ENCODE measurements around the gene MYOG.

Gene MYOG

DNA sequence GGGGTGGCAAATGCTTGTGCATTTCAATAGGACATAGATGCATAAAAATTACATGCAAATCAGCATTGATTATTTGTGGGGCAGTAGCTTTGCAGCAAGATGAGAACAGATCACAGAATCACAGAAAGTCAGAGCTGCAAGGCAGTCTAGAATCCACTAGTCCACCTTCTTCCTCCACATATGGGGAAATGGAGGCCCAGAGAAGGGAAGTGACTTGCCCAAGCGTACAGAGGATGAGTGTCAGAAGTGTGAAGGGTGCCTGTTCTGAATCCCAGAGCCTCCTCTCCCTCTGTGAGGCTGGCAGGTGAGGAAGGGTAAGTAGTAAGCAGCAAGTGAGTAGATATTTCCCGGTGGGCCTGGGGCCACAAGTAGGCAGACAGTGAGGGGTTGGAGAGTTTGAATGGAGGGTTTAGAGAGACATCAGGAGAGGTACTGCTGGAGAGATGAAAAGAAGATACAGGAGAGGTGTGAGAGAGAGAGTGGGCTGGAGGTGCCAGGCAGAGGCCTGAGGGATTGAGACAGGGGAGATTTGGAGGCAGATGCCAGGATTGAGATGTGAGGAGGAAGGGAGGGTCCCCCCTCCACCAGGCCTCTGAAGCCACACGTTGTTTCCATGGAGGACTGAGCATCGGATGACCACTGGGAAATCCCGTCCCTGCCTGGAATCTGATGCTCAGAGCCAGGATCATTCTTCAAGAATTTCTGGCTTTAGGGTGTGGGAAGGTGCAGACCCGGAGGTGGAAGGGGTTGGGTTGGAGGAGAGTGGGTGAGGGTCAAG, 4.8 kb upstream of the MYOG start:
- DNase-seq (ENCODE audit: low read depth in 2 of 2): no peak

GRCh38 chr1:203089651-203090045, 3.8 kb upstream of the MYOG start:
- no peak for DNase-seq (ENCODE audit: low read depth in 2 of 2)

DNA sequence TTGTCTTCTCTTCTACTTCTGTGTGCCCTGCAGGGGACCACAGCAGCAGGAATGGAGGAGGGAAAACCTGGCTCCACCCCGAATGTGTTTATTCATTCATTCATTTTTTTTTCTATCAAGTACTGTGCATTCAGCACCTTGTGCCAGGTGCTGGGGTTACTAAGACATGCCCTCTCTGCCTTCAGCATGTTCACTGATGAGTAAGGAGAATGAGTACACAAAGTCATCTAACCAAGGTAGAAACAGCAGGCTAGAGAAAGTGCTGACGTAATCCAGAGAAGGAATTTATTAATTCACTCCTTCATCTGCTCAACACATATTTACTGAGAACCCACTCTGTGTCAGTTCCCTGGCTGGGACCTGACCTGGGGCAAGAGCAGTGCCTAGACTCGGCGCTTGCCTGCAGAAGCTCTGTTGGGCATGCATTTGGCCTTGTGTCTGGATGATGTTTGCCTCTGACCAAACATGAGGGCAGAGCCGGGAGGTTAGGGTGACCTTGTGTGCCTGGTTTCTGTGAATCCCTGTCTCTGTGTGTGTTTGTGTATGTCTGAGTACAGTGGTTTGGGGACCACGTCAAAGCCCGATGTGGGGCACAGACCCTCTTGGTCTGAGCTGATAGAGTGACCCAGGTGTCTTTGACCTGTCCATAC, 3.3 kb upstream of the MYOG start:
- DNase-seq (ENCODE audit: low read depth in 2 of 2): no peak

- DNase-seq (ENCODE audit: low read depth in 2 of 2): no peak
Measured at GRCh38 chr1:203088441-203088840, 2.6 kb upstream of the MYOG start.

DNA sequence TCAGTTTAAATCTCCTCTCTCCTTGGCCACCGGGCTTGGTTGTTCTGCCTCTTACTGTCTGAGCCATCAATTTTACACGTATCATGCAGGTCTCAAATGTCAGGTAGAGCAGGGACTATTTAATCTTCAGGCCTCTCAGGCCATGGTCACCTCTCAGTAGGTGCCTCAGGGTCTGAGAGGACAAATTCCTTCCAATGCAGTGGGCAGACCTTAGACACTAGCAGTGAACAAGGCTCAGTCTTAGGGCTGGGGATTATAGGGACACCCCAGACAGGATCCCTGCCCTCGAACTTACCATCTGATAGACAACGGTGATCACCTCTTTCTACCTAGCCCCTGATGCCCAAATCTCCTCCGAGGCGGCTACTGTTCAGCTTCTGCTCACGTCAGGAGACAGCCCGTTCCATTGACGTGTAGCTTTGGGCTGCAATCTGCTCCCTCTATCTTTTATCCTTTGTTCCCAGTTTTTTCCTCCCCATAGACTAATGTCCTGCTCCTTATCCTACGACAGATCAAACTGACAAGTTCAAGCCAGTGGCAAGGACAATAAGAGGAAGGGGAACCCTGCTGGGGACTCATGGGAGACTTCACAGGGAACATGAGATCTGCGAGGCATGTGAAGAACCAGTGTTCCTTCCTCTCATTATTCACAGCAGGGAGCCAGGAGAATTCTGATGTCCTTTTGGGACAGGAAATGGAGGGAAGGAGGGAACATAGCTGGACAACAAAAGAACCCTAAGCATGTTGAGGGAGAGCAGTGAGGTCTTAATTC, 1.4 kb upstream of the MYOG start:
- DNase-seq (ENCODE audit: low read depth in 2 of 2): no peak

- DNase-seq (ENCODE audit: low read depth in 2 of 2): peak; percentile 33 to 42
Measured at GRCh38 chr1:203084588-203085527, 954 bp downstream of the MYOG start.

- no peak for DNase-seq (ENCODE audit: low read depth in 2 of 2)
Measured at GRCh38 chr1:203083463-203083921, 2.3 kb downstream of the MYOG start.

DNA sequence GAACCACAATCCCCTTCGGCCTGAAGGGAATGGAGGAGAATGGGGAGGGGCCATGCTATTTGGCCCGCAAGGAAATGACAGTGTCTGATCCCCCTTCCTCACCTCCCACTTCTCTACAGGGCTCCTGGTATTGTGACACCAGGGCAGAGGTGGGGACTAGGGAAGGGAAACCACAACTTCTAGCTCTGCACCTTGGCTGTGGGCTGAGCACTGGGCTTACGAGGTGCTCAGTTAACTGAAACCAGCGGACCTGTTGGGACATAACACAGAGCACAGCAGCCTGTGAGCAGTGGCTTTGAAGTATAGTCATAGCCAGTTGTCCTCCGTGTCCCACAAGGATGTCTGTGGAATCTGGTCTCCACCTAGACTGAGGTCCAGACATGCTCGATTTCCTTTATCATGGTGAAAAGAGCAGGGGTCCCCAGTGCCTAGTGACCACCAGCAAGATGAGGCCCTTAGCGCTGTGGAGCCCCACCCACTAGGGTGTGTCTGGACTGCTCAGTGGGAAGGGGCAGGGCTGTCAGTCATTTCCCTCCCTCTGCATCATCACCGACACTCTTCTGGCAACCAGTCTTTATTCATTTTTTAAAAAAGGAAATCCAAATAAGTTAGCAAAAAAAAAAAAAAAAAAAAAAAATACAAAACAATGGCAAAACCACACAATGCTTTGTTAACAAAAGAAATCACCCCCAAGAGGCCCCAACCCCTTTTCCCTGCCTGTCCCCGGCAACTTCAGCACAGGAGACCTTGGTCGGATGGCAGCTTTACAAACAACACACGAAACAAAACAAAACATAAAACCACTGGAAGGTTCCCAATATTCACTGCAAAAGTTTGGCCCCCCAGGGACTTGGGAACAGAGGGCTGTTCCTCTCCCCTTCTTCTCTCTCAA, 3.0 kb downstream of the MYOG start:
- no peak for DNase-seq (ENCODE audit: low read depth in 2 of 2)

- DNase-seq (ENCODE audit: low read depth in 2 of 2): no peak
Measured at GRCh38 chr1:203082231-203082505, 3.6 kb downstream of the MYOG start.

DNA sequence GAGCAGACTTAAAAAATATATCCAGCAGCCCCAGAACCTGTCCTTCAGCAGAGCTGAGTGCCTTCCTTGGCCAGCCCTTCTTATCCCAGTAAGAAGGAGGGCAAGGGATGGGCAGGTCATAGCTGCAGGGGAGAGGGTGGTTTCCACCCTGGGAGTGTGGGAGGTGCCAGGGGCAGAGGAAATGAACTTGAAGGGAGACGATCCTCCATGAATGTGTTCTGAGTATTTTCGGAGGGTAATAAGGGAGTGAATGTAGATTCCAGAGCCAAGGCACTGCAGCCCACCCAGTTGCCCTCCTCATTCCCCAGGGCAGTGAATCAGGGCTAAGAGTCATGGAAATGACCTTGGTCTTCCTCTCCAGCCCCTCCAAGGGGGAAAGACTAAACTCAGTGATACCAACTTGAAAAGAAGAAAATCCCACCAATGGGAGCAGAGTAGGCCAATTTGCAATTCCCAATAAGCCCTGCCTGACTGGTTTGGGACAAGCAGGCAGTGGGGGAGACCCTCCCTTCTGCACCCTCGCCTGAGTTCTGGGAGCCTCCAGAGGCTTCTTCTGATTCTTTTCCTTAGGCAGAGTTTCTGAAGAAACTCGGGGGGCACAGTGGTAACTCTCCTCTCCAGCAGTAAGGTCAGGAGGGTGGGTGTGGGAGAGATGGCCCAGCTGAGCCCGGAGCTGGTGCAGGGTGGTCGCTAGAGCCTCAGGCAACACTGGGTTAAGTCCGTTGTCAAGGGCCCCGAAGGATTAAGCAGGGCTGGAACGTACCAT, 4.2 kb downstream of the MYOG start:
- DNase-seq (ENCODE audit: low read depth in 2 of 2): no peak

DNA sequence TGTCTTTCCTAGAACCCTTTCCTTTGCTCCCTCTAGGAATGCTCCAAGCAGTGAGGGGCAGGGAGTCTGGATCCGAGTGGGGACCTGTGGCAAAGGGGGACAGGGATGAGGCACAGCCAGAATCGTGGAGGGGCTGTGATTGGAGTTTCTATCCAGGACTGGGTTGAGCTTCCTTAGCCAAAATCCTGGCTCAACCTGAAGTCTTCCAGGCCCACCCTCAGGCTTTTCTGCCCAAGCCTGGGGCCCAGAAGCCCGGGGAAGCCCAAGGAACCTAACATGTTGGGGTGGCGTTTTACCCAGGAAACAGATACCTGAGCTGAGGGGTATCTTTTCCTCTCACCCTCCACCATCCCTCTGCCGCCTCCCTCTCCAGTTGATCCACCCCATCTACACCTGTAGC, 5.4 kb downstream of the MYOG start:
- no peak for DNase-seq (ENCODE audit: low read depth in 2 of 2)

DNA sequence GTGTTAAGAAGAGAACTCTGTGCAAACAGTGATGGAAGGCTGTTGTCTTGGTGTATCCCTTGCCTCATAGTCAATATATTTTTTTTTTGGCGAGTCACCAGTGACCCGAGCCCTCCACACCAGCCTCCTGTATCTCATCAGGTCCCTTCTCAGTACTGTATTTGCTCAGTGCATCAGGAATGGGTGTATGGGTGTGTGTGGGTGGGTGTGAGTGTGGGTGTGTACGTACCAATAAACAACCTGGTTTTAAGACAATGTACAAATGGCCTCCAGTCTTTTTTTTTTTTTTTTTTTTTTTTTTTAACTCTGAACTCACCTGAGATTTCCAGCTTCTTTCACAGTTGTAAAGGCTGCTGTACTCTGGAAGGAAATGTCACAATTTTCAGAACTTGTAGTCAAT, 7.3 kb downstream of the MYOG start:
- DNase-seq (ENCODE audit: low read depth in 2 of 2): no peak

- DNase-seq (ENCODE audit: low read depth in 2 of 2): no peak
Measured at GRCh38 chr1:203077956-203078355, 7.9 kb downstream of the MYOG start.

DNA sequence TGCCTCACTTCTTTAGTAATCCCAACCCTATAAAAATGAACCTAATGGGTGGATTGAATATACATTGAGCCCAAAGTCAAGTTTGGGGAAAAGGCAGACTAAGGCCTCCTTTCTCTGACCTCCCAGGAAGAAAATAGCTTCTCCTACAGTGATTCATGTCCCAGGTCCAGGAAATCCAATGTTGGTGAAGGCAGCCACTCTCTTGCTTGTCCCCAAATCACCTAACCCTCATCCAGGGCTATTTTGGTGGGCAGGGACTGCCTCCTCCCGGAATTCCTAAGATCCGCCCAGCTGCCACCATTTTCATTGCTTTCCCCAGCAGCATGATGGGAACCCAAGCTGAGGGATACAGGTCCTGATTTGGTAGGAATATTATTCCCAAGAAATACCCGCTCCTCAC, 8.4 kb downstream of the MYOG start:
- DNase-seq (ENCODE audit: low read depth in 2 of 2): no peak

DNA sequence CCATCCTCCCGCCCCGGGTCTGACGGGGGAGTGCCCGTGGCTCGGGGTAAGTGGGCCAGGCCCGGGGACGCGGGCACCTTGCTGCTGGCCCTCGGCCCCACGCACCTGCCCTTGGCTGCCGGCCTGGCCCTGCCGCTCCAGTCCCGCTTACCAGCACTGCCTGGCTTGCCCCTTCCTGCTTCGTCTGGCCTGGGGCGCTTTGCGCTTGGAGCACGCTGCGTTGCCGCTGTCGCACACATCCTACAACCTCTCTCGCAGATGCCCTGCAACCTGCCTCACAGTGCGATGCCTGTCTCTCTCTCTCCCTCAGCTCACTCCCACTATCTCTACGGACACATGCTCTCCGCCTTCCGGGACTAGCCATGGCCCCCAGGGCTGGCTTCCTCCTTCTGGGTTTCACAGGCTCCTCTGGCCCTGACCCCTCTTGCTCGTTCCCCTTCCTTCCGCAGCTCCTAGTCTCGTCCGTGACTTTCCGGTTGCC, 9.7 kb downstream of the MYOG start:
- DNase-seq (ENCODE audit: low read depth in 2 of 2): no peak

- DNase-seq (ENCODE audit: low read depth in 2 of 2): no peak
Measured at GRCh38 chr1:203075236-203076030, 10.4 kb downstream of the MYOG start.

- no peak for DNase-seq (ENCODE audit: low read depth in 2 of 2)
Measured at GRCh38 chr1:203074610-203075009, 11.2 kb downstream of the MYOG start.

DNA sequence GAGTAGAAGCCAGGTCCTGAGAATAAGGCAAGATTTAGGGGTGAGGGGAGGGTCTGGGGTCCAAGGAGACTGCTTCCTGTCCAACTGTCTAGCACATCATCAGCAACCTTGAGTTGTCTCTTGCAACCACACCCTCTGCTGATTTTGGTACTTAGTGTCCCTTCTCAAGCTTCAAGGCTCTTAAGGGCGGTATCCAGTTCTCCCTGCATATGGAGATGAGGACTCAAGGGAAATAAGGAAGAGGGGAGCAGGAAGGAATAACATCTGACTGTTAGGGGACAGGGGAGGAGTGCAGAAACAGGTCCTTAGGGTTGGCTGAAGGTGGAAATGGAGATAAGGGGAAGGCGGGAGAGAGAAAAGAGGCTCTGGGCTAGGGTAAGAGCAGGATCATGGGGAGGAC, 12.3 kb downstream of the MYOG start:
- no peak for DNase-seq (ENCODE audit: low read depth in 2 of 2)

GRCh38 chr1:203072911-203073310, 12.9 kb downstream of the MYOG start:
- no peak for DNase-seq (ENCODE audit: low read depth in 2 of 2)
